ENCODE measurements around the gene MYLK2. TPM values are rescaled to one million over a fixed set of nuclear protein-coding genes. Genes with fewer than 3 reads are reported as not detected.
A peak's percentile ranks its signal among the peaks of the same experiment; 100 is the strongest.

Gene MYLK2
- polyA plus RNA-seq, 4 donors, result 0.27 to 0.30 (median 0.28) TPM; not detected in 1

DNA sequence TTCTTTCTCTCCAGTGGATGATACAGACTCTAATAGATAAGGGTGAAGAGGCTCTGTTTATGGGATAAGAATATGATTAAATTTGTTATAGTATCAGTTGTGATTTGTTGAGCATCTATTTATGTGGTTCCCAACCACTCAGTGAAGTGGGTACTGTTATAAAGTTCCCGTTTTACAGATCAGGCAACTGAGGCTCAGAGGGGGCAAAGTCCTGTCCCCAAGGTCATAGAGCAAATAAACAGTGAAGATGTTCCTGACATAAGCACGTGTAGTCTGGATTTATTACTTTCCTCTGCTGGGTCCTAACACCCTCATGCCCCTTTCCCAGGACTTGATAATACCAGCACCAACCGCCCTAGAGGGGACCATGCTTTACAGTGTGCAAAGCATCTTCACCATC, 47.1 kb downstream of the MYLK2 start:
- Histone ChIP-seq H3K4me3 (ENCODE audit: low read depth in 1 of 3, low read length in 3 of 3) (no peak overlapping the region), H3K27me3 (ENCODE audit: control insufficient read depth in 3 of 3, insufficient read depth in 3 of 3, low read length in 3 of 3) (no peaks in the 10 kb centered on the region), H3K36me3 (ENCODE audit: control insufficient read depth in 3 of 3, insufficient read depth in 2 of 3, low read depth in 1 of 3, low read length in 3 of 3) (peaks cover 0 to 26% (median 0%) of the 10 kb centered on the region in 3 donors), H3K27ac (ENCODE audit: low read depth in 1 of 3, low read length in 2 of 3) (no peak overlapping the region), H3K9me3 (ENCODE audit: control insufficient read depth in 2 of 2, insufficient read depth in 1 of 2, low read depth in 1 of 2, low read length in 1 of 2) (no peaks in the 10 kb centered on the region), H3K4me1 (ENCODE audit: control insufficient read depth in 3 of 3, insufficient read depth in 2 of 3, low read depth in 1 of 3, low read length in 2 of 3) (peaks cover 0 to 23% (median 2%) of the 10 kb centered on the region in 3 donors)
- 59 to 72% (median 63%) methylated on average over 3 of the region's 3 CpGs for WGBS, 3 donors
- no peak for DNase-seq
- no peak for FAIRE-seq

DNA sequence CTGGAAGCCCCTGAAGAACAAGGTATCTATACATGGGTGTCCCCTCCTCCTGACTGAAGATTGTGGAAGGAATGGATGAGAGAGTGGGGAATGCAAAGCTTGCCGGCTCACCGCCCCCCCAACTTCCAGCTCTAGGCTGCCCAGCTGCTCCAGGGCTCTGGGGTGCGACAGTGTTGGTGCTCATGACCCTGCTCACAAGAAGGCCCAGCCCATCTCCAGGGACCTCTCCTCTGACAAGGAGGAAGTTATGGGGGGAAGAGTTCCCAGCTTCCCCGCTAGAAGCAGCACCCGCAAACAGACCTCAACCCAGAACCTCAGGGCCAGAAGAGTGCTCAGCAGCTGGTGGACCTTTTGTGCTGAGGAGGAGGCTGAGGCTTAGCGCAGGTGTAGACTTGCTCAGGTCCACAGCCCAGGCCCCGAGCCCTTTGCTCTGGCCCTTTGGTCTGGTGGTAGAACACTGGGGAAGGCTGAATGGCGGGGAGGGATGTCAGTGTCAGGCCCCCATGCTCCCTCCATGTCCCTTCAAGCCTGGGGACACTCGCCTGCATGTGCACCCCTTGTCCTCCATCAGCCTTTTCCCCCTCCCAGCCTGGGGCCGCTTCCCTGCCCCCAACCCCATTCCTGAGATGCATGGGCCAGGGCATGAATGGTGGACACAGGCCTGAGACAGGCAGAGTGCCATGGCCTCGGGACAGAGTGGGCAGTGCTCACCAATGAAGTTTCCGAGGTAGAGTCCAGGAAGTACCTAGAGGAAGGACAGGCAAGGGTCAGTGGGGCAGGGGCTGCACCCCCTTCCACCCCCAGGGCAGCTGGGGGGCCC, 49.9 kb downstream of the MYLK2 start:
- WGBS, 3 donors, result 77 to 83% (median 78%) methylated on average over 12 of the region's 12 CpGs
- Histone ChIP-seq H3K36me3 (ENCODE audit: control insufficient read depth in 3 of 3, insufficient read depth in 2 of 3, low read depth in 1 of 3, low read length in 3 of 3) (peaks cover 0 to 17% (median 0%) of the 10 kb centered on the region in 3 donors), H3K27ac (ENCODE audit: low read depth in 1 of 3, low read length in 2 of 3) (no peak overlapping the region), H3K27me3 (ENCODE audit: control insufficient read depth in 3 of 3, insufficient read depth in 3 of 3, low read length in 3 of 3) (no peaks in the 10 kb centered on the region), H3K4me1 (ENCODE audit: control insufficient read depth in 3 of 3, insufficient read depth in 2 of 3, low read depth in 1 of 3, low read length in 2 of 3) (peaks cover 0 to 19% (median 2%) of the 10 kb centered on the region in 3 donors), H3K9me3 (ENCODE audit: control insufficient read depth in 2 of 2, insufficient read depth in 1 of 2, low read depth in 1 of 2, low read length in 1 of 2) (no peaks in the 10 kb centered on the region), H3K4me3 (ENCODE audit: low read depth in 1 of 3, low read length in 3 of 3) (peak overlapping the region in 1 of 3 donors; percentile 69)
- DNase-seq, result no peak
- no peak for FAIRE-seq

DNA sequence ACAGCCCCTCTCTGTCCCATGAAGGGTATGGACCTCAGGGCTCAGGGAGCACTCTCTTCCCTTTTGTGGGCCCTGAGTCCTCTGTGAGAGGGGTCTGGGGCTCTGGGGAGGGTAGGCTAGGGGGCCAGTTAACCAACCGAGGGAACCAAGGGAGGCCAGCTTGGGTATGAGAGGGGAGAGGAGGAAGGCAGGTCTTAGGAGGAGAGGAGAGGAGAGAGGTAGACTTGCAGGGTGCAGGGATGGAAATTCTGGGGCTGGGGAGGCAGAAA, 50.5 kb downstream of the MYLK2 start:
- Histone ChIP-seq H3K4me3 (ENCODE audit: low read depth in 1 of 3, low read length in 3 of 3) (peak overlapping the region in 1 of 3 donors; percentile 69), H3K27me3 (ENCODE audit: control insufficient read depth in 3 of 3, insufficient read depth in 3 of 3, low read length in 3 of 3) (no peaks in the 10 kb centered on the region), H3K9me3 (ENCODE audit: control insufficient read depth in 2 of 2, insufficient read depth in 1 of 2, low read depth in 1 of 2, low read length in 1 of 2) (no peaks in the 10 kb centered on the region), H3K4me1 (ENCODE audit: control insufficient read depth in 3 of 3, insufficient read depth in 2 of 3, low read depth in 1 of 3, low read length in 2 of 3) (peaks cover 0 to 19% (median 2%) of the 10 kb centered on the region in 3 donors), H3K27ac (ENCODE audit: low read depth in 1 of 3, low read length in 2 of 3) (peak overlapping the region in 1 of 3 donors; percentile 28), H3K36me3 (ENCODE audit: control insufficient read depth in 3 of 3, insufficient read depth in 2 of 3, low read depth in 1 of 3, low read length in 3 of 3) (peaks cover 0 to 14% (median 0%) of the 10 kb centered on the region in 3 donors)
- WGBS, 3 donors, result 5 to 22% (median 14%) methylated on average over 1 of the region's 1 CpG
- DNase-seq, result no peak
- FAIRE-seq, result no peak

DNA sequence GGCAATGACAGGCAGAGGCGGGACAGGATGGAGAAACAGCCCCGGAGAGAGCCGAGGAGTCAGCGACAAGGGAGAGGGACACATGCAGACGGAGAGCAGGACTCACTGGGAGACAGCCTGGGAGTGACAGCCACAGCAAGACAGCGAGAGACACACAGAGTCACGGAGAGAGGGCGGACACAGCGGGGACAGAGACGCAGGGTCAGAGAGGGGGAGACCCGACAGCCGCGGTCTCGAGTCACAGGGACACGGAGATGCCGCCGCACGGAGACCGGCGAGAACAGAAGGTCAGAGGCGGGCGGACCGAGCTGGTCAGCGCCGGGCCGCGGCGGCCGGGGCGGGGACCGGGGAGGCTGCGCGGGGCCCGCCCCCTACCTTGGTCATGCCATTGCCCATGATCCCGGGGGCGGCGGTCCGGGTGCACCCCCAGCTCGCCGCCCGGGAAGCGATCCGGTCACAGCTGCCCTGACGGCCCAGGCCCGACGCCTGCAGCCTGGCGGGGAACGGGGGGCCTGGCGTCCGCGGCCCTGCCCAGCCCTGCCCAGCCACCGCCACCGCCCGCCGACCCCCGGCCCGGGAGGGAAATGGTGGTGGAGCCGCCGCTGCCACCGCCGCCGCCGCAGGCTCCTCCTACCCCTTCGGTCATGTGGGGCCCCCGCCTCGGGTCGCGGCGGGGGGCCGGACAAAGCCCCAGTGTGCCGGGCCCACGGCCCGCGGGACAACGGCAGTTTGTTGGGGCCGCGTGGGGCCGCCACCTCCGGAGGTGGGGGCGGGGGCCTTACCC, 51.0 kb downstream of the MYLK2 start, which contains the start of the genes DUSP15 and TTLL9:
Gene DUSP15, minus strand, starts transcription at position 586 of the 784 bp plus-strand sequence. Its CDS starts 190 bp downstream, at position 396.
Gene TTLL9, plus strand, starts transcription at position 693 of the 784 bp plus-strand sequence. CDS start 493 bp downstream, outside the sequence.
- Histone ChIP-seq H3K4me1 (ENCODE audit: control insufficient read depth in 3 of 3, insufficient read depth in 2 of 3, low read depth in 1 of 3, low read length in 2 of 3) (peaks cover 0 to 19% (median 2%) of the 10 kb centered on the region in 3 donors), H3K9me3 (ENCODE audit: control insufficient read depth in 2 of 2, insufficient read depth in 1 of 2, low read depth in 1 of 2, low read length in 1 of 2) (no peaks in the 10 kb centered on the region), H3K36me3 (ENCODE audit: control insufficient read depth in 3 of 3, insufficient read depth in 2 of 3, low read depth in 1 of 3, low read length in 3 of 3) (peaks cover 0 to 11% (median 0%) of the 10 kb centered on the region in 3 donors), H3K27me3 (ENCODE audit: control insufficient read depth in 3 of 3, insufficient read depth in 3 of 3, low read length in 3 of 3) (no peaks in the 10 kb centered on the region), H3K27ac (ENCODE audit: low read depth in 1 of 3, low read length in 2 of 3) (peak within 1 kb of the TSS in 1 of 3 donors; percentile 70), H3K4me3 (ENCODE audit: low read depth in 1 of 3, low read length in 3 of 3) (peak within 1 kb of the TSS; percentile 35 to 69 (median 57))
- FAIRE-seq, result no peak
- 0 to 2% (median 1%) methylated on average over 48 to 80 of the region's 80 CpGs for WGBS, 3 donors
- DNase-seq, result peak; percentile 9 to 73

DNA sequence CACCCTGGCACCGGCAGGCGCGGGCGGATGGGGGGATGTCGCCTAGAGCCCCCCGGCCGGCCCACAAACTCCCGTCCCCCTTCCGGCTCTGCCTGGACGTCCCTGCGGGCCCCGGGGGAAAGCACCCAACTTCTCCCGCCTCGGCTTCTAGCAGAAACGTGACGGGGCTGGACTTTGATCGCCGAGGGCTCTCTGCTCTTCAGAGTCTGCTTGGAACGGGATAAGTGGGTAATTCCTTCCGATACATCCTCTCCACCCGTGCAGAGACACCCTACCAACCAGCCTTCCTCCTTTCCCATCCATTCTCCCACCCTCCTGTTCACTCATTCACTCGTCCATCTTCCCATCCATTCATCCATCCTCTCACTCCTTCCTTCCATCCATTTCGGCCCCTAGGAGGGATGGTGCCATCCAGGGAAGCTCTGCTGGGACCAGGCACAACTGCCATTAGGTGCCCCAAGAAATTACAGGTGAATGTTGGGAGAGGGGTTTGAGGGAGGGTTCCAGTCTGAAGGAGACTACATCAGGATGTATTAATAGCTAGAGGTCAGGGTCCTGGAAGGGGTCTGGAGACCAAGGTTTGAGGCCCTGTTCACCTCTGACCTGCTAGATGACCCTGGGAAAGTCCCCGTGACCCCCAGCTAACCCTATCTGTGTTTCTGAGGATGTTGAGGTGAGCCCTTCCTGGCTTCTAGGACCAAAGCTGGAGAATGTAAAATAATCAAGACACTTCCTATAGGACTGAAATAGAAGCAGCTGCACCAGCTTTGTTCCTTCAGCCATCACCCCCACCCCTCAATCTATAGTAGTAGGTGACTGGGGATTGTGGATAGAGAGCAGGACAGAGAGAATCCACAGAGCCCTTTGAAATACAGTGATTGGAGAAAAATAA, 51.8 kb downstream of the MYLK2 start:
- DNase-seq (peak; percentile 64 to 87), FAIRE-seq (no peak)
- Histone ChIP-seq H3K36me3 (ENCODE audit: control insufficient read depth in 3 of 3, insufficient read depth in 2 of 3, low read depth in 1 of 3, low read length in 3 of 3) (peaks cover 0 to 8% (median 0%) of the 10 kb centered on the region in 3 donors), H3K27ac (ENCODE audit: low read depth in 1 of 3, low read length in 2 of 3) (peak overlapping the region in 1 of 3 donors; percentile 70), H3K27me3 (ENCODE audit: control insufficient read depth in 3 of 3, insufficient read depth in 3 of 3, low read length in 3 of 3) (no peaks in the 10 kb centered on the region), H3K4me3 (ENCODE audit: low read depth in 1 of 3, low read length in 3 of 3) (peak overlapping the region; percentile 35 to 69 (median 57)), H3K9me3 (ENCODE audit: control insufficient read depth in 2 of 2, insufficient read depth in 1 of 2, low read depth in 1 of 2, low read length in 1 of 2) (no peaks in the 10 kb centered on the region), H3K4me1 (ENCODE audit: control insufficient read depth in 3 of 3, insufficient read depth in 2 of 3, low read depth in 1 of 3, low read length in 2 of 3) (peaks cover 0 to 19% (median 2%) of the 10 kb centered on the region in 3 donors)
- WGBS, 3 donors, result 6 to 8% (median 7%) methylated on average over 21 to 24 of the region's 24 CpGs

DNA sequence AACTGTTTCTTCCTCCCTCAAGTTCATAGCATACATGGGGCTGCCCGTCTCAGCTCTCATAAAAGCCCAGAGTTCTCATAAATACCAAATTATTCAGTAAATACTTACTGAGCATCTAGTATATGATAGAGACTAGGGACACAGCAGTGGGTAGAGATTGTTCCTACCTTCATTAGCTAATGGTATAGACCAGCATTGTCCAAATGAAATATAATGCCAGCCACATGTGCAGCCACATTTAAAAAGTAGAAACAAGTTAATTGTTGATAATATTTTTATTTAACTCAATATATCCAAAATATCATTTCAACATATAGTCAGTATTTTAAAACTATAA, 52.4 kb downstream of the MYLK2 start:
- H3K9me3 ChIP-seq (ENCODE audit: control insufficient read depth in 2 of 2, insufficient read depth in 1 of 2, low read depth in 1 of 2, low read length in 1 of 2), result no peaks in the 10 kb centered on the region
- DNase-seq (no peak), FAIRE-seq (no peak)
- H3K4me1 ChIP-seq (ENCODE audit: control insufficient read depth in 3 of 3, insufficient read depth in 2 of 3, low read depth in 1 of 3, low read length in 2 of 3), result peaks cover 0 to 19% (median 2%) of the 10 kb centered on the region in 3 donors
- no peak overlapping the region for H3K4me3 ChIP-seq (ENCODE audit: low read depth in 1 of 3, low read length in 3 of 3)
- 86 to 95% (median 93%) methylated on average over 1 of the region's 1 CpG for WGBS, 3 donors
- peaks cover 0 to 4% (median 0%) of the 10 kb centered on the region in 3 donors for H3K36me3 ChIP-seq (ENCODE audit: control insufficient read depth in 3 of 3, insufficient read depth in 2 of 3, low read depth in 1 of 3, low read length in 3 of 3)
- H3K27me3 ChIP-seq (ENCODE audit: control insufficient read depth in 3 of 3, insufficient read depth in 3 of 3, low read length in 3 of 3), result no peaks in the 10 kb centered on the region
- no peak overlapping the region for H3K27ac ChIP-seq (ENCODE audit: low read depth in 1 of 3, low read length in 2 of 3)

DNA sequence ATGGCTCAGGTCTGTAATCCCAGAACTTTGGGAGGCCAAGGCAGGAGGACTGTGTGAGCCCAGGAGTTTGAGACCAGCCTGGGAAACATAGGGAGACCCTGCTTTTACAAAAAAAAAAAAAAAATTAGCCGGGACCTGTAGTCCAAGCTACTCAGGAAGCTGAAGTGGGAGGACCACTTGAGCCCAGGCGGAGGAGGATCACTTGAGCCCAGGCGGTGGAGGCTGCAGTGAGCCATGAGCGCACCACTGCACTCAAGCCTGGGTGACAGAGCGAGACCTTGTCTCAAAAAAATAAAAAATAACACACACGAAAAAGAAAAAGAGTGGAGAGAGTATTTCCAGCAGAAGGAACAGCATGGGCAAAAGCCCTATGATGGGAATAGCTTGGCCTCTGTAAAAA, 53.2 kb downstream of the MYLK2 start:
- H3K9me3 ChIP-seq (ENCODE audit: control insufficient read depth in 2 of 2, insufficient read depth in 1 of 2, low read depth in 1 of 2, low read length in 1 of 2), result no peaks in the 10 kb centered on the region
- no peaks in the 10 kb centered on the region for H3K36me3 ChIP-seq (ENCODE audit: control insufficient read depth in 3 of 3, insufficient read depth in 2 of 3, low read depth in 1 of 3, low read length in 3 of 3)
- WGBS, 3 donors, result 84 to 89% (median 87%) methylated on average over 6 of the region's 6 CpGs
- H3K27me3 ChIP-seq (ENCODE audit: control insufficient read depth in 3 of 3, insufficient read depth in 3 of 3, low read length in 3 of 3), result no peaks in the 10 kb centered on the region
- H3K4me3 ChIP-seq (ENCODE audit: low read depth in 1 of 3, low read length in 3 of 3), result no peak overlapping the region
- H3K27ac ChIP-seq (ENCODE audit: low read depth in 1 of 3, low read length in 2 of 3), result no peak overlapping the region
- DNase-seq, result no peak
- no peak for FAIRE-seq
- peaks cover 0 to 19% (median 2%) of the 10 kb centered on the region in 3 donors for H3K4me1 ChIP-seq (ENCODE audit: control insufficient read depth in 3 of 3, insufficient read depth in 2 of 3, low read depth in 1 of 3, low read length in 2 of 3)

DNA sequence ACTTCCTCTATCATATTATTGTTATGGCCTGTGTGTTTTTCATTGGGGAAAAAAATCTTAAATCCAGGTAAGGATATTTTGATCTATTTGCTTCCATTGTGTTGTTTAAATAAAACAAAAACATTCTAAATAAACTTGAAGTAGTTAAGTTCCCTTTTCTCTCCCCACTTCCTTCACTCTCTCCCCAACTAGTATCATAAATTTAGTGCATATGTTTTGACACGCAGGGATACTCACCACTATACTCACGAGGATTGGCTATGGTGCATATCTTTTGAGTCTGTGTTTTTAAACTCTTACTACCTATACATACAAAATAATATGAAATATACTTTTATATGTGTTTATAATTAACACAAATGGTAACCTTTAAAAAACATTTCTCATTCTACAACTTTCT, 56.5 kb downstream of the MYLK2 start:
- FAIRE-seq, result no peak
- no peaks in the 10 kb centered on the region for H3K9me3 ChIP-seq (ENCODE audit: control insufficient read depth in 2 of 2, insufficient read depth in 1 of 2, low read depth in 1 of 2, low read length in 1 of 2)
- DNase-seq, result no peak
- H3K4me3 ChIP-seq (ENCODE audit: low read depth in 1 of 3, low read length in 3 of 3), result no peak overlapping the region
- no peaks in the 10 kb centered on the region for H3K36me3 ChIP-seq (ENCODE audit: control insufficient read depth in 3 of 3, insufficient read depth in 2 of 3, low read depth in 1 of 3, low read length in 3 of 3)
- H3K4me1 ChIP-seq (ENCODE audit: control insufficient read depth in 3 of 3, insufficient read depth in 2 of 3, low read depth in 1 of 3, low read length in 2 of 3), result peaks cover 0 to 6% (median 0%) of the 10 kb centered on the region in 3 donors
- no peak overlapping the region for H3K27ac ChIP-seq (ENCODE audit: low read depth in 1 of 3, low read length in 2 of 3)
- 64 to 69% (median 65%) methylated on average over 2 of the region's 2 CpGs for WGBS, 3 donors
- H3K27me3 ChIP-seq (ENCODE audit: control insufficient read depth in 3 of 3, insufficient read depth in 3 of 3, low read length in 3 of 3), result no peaks in the 10 kb centered on the region
